HEK293 (cell line): Measurements from ENCODE around the gene LHX6.

Experiments used
- CTCF ChIA-PET: fragments of 350-600 bp; formaldehyde crosslinking; extraction: SDS; loops from one replicate; lab custom pipeline; 2021; ENCODE audit warnings: antibody characterized with exemption; lab: Yijun Ruan, JAX
- POLR2A ChIA-PET: fragments of 300-600 bp; formaldehyde crosslinking; extraction: SDS; loops from one replicate; lab custom pipeline; 2020; ENCODE audit warnings: antibody characterized with exemption, inconsistent platforms; lab: Yijun Ruan, JAX
- H3K27ac ChIP-seq: fragments of 200-500 bp; sonication (Bioruptor generic); 2 replicates; pipeline ENCODE4 v1.5.1; 2014; ENCODE audit warnings: low read depth, low read length, control low read depth, inconsistent platforms; ENCODE audit errors: extremely low read depth
- H3K36me3 ChIP-seq, 2 experiments: fragments of 200-500 bp in 1 of 2; sonication (Bioruptor generic) in 1 of 2; 1 replicate in 1 of 2; 2 replicates in 1 of 2; pipeline ENCODE4 v1.5.1; 2014 to 2017; ENCODE audit warnings: inconsistent platforms in 2 of 2, low read length in 2 of 2; ENCODE audit not compliant: control insufficient read depth in 2 of 2, insufficient read depth in 1 of 2
- H3K4me1 ChIP-seq: fragments of 200-500 bp; sonication (Bioruptor generic); 2 replicates; pipeline ENCODE4 v1.5.1; 2014; ENCODE audit warnings: mild to moderate bottlenecking, low read length, inconsistent platforms; ENCODE audit not compliant: control insufficient read depth, insufficient read depth
- H3K4me3 ChIP-seq: 2 replicates; pipeline ENCODE4 v1.5.1; 2011; ENCODE audit warnings: low read depth, mild to moderate bottlenecking, control low read depth, low read length, moderate library complexity
- H3K9me3 ChIP-seq: fragments of 200-500 bp; sonication (Bioruptor generic); 2 replicates; pipeline ENCODE4 v1.5.1; 2014; ENCODE audit warnings: low read depth, low read length, inconsistent platforms; ENCODE audit not compliant: control insufficient read depth, insufficient read depth
- HOXD13 ChIP-seq: sonication (generic); formaldehyde crosslinking; IDR thresholded peaks from 2 replicates; pipeline ENCODE4 v1.8.0; 2022; ENCODE audit warnings: missing genetic modification reagents, borderline replicate concordance
- KLF1 ChIP-seq: fragments of 450-650 bp; formaldehyde crosslinking; IDR thresholded peaks from 2 replicates; pipeline ENCODE4 v1.5.1; 2016; ENCODE audit warnings: missing biosample characterization, missing genetic modification characterization
- YY1 ChIP-seq: fragments of 450-650 bp; formaldehyde crosslinking; IDR thresholded peaks from 2 replicates; pipeline ENCODE4 v1.5.1; 2018; ENCODE audit warnings: missing biosample characterization, missing genetic modification characterization
- YY2 ChIP-seq: fragments of 450-650 bp; formaldehyde crosslinking; IDR thresholded peaks from 2 replicates; pipeline ENCODE4 v1.5.1; 2016; ENCODE audit warnings: missing biosample characterization, missing genetic modification characterization
- ZBTB20 ChIP-seq: fragments of 450-650 bp; formaldehyde crosslinking; IDR thresholded peaks from 2 replicates; pipeline ENCODE4 v1.5.1; 2016; ENCODE audit warnings: missing biosample characterization, missing genetic modification characterization
- ZNF10 ChIP-seq: fragments of 450-650 bp; formaldehyde crosslinking; IDR thresholded peaks from 2 replicates; pipeline ENCODE4 v1.5.1; 2017; ENCODE audit warnings: missing biosample characterization, missing genetic modification characterization
- ZNF114 ChIP-seq: fragments of 450-650 bp; formaldehyde crosslinking; IDR thresholded peaks from 2 replicates; pipeline ENCODE4 v1.5.0; 2017; ENCODE audit warnings: missing biosample characterization, missing genetic modification characterization
- ZNF211 ChIP-seq: fragments of 450-650 bp; formaldehyde crosslinking; IDR thresholded peaks from 2 replicates; pipeline ENCODE4 v1.5.1; 2016; ENCODE audit warnings: low read depth, missing biosample characterization, missing genetic modification characterization
- ZNF223 ChIP-seq: fragments of 450-650 bp; formaldehyde crosslinking; IDR thresholded peaks from 2 replicates; pipeline ENCODE4 v1.5.1; 2016; ENCODE audit warnings: missing biosample characterization, missing genetic modification characterization
- ZNF274 ChIP-seq, 2 experiments: fragments of 200-500 bp in 1 of 2; fragments of 450-650 bp in 1 of 2; sonication (Bioruptor generic) in 1 of 2; formaldehyde crosslinking in 1 of 2; IDR thresholded peaks; 2 replicates each; pipeline versions ENCODE4 v1.5.1 to v1.6.1; 2014 to 2016; ENCODE audit warnings: borderline replicate concordance in 1 of 2, inconsistent platforms in 1 of 2, low read length in 1 of 2, missing biosample characterization in 1 of 2, missing genetic modification characterization in 1 of 2
- ZNF302 ChIP-seq: fragments of 450-650 bp; formaldehyde crosslinking; IDR thresholded peaks from 2 replicates; pipeline ENCODE4 v1.5.1; 2016; ENCODE audit warnings: missing biosample characterization, missing genetic modification characterization, low read depth
- ZNF354C ChIP-seq: fragments of 450-650 bp; formaldehyde crosslinking; IDR thresholded peaks from 2 replicates; pipeline ENCODE4 v1.5.1; 2016; ENCODE audit warnings: missing biosample characterization, missing genetic modification characterization, low read depth, borderline replicate concordance
- ZNF37A ChIP-seq: fragments of 450-650 bp; IDR thresholded peaks from 2 replicates; pipeline ENCODE4 v1.5.1; 2018; ENCODE audit warnings: missing biosample characterization, missing genetic modification characterization
- ZNF404 ChIP-seq: fragments of 450-650 bp; formaldehyde crosslinking; IDR thresholded peaks from 2 replicates; pipeline ENCODE4 v1.5.1; 2017; ENCODE audit warnings: missing biosample characterization, missing genetic modification characterization
- ZNF48 ChIP-seq: fragments of 450-650 bp; formaldehyde crosslinking; IDR thresholded peaks from 2 replicates; pipeline ENCODE4 v1.5.1; 2016; ENCODE audit warnings: missing biosample characterization, missing genetic modification characterization
- ZNF530 ChIP-seq: fragments of 450-650 bp; formaldehyde crosslinking; IDR thresholded peaks from 2 replicates; pipeline ENCODE4 v1.5.1; 2016; ENCODE audit warnings: low read depth, missing biosample characterization, missing genetic modification characterization
- ZNF585B ChIP-seq: fragments of 450-650 bp; formaldehyde crosslinking; IDR thresholded peaks from 2 replicates; pipeline ENCODE4 v1.5.1; 2016; ENCODE audit warnings: missing biosample characterization, missing genetic modification characterization
- ZNF664 ChIP-seq: fragments of 450-650 bp; formaldehyde crosslinking; IDR thresholded peaks from 2 replicates; pipeline ENCODE4 v1.5.1; 2016; ENCODE audit warnings: missing biosample characterization, missing genetic modification characterization
- ZNF670 ChIP-seq: fragments of 450-650 bp; formaldehyde crosslinking; IDR thresholded peaks from 2 replicates; pipeline ENCODE4 v1.5.1; 2016; ENCODE audit warnings: missing biosample characterization, missing genetic modification characterization, low read depth
- ZSCAN5A ChIP-seq: fragments of 450-650 bp; formaldehyde crosslinking; IDR thresholded peaks from 2 replicates; pipeline ENCODE4 v1.5.1; 2016; ENCODE audit warnings: missing biosample characterization, missing genetic modification characterization
- TF ChIP-seq, protein P1 (sequence below): fragments of 450-650 bp; formaldehyde crosslinking; IDR thresholded peaks from 2 replicates; pipeline ENCODE4 v1.5.1; 2016; ENCODE audit warnings: missing biosample characterization, missing genetic modification characterization
- TF ChIP-seq, protein P2 (sequence below): fragments of 450-650 bp; formaldehyde crosslinking; IDR thresholded peaks from 2 replicates; pipeline ENCODE4 v1.5.1; 2017; ENCODE audit warnings: missing biosample characterization, missing genetic modification characterization
- TF ChIP-seq, protein P3 (sequence below): fragments of 450-650 bp; formaldehyde crosslinking; IDR thresholded peaks from 2 replicates; pipeline ENCODE4 v1.5.1; 2016; ENCODE audit warnings: missing biosample characterization, missing genetic modification characterization

Gene LHX6

DNA sequence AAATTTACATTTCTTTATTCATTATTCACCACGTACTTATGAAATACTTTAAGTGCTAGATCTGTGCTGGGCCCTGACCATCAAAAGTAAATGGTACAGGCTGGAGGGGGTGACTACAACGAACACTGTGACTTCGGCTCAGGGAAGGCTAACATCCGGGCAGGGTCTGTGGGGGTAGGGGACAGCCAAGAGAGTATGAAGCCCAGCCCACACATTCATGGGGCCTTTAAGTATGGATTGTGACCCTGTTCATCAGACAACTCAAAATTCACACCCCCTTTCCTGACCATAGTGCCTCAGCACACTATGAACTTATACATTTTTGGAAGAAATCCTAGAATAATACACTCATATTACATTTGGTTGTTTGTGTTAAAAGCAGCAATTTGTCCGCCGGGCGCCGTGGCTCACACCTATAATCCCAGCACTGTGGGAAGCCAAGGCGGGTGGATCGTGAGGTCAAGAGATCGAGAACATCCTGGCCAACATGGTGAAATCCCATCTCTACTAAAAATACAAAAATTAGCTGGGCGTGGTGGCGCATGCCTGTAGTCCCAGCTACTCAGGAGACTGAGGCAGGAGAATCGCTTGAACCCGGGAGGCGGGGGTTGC is 35.7 kb downstream of the LHX6 start:
- H3K36me3 ChIP-seq: no peaks in the 10 kb centered on the region
- TF ChIP-seq ZNF664 (tag by site-specific recombination) (no peak), ZNF302 (tag by site-specific recombination) (no peak), ZNF585B (no peak)
- TF ChIP-seq, protein P1, sequence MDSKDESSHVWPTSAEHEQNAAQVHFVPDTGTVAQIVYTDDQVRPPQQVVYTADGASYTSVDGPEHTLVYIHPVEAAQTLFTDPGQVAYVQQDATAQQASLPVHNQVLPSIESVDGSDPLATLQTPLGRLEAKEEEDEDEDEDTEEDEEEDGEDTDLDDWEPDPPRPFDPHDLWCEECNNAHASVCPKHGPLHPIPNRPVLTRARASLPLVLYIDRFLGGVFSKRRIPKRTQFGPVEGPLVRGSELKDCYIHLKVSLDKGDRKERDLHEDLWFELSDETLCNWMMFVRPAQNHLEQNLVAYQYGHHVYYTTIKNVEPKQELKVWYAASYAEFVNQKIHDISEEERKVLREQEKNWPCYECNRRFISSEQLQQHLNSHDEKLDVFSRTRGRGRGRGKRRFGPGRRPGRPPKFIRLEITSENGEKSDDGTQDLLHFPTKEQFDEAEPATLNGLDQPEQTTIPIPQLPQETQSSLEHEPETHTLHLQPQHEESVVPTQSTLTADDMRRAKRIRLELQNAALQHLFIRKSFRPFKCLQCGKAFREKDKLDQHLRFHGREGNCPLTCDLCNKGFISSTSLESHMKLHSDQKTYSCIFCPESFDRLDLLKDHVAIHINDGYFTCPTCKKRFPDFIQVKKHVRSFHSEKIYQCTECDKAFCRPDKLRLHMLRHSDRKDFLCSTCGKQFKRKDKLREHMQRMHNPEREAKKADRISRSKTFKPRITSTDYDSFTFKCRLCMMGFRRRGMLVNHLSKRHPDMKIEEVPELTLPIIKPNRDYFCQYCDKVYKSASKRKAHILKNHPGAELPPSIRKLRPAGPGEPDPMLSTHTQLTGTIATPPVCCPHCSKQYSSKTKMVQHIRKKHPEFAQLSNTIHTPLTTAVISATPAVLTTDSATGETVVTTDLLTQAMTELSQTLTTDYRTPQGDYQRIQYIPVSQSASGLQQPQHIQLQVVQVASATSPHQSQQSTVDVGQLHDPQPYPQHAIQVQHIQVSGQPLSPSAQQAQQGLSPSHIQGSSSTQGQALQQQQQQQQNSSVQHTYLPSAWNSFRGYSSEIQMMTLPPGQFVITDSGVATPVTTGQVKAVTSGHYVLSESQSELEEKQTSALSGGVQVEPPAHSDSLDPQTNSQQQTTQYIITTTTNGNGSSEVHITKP (tag by site-specific recombination): peak; percentile 87
- no peaks in the 10 kb centered on the region for H3K9me3 ChIP-seq
- POLR2A ChIA-PET: interaction anchor here (1.7 kb wide), 1 partner anchor 71 kb away, joined by 4 read pairs; the partner anchor contains the start of genes MRRF and RBM18
- H3K4me1 ChIP-seq: no peaks in the 10 kb centered on the region
- CTCF ChIA-PET: interaction anchor here (0.7 kb wide), 1 partner anchor 134 kb away, joined by 4 read pairs; no protein-coding TSS in a partner anchor
- no peak overlapping the region for H3K27ac ChIP-seq
- no peak overlapping the region for H3K4me3 ChIP-seq

- Histone ChIP-seq H3K27ac (no peak overlapping the region), H3K4me1 (no peaks in the 10 kb centered on the region), H3K9me3 (no peaks in the 10 kb centered on the region), H3K4me3 (no peak overlapping the region), H3K36me3 (no peaks in the 10 kb centered on the region)
- CTCF ChIA-PET: interaction anchor here (1.0 to 1.3 kb wide), 3 partner anchors 34 to 70 kb away, joined by 3 read pairs; no protein-coding TSS in a partner anchor
- POLR2A ChIA-PET: interaction anchor here (1.6 to 1.7 kb wide), 2 partner anchors 22 to 72 kb away, joined by 4 read pairs; partner anchors contain the start of genes MRRF and RBM18
- TF ChIP-seq ZNF211 (tag by site-specific recombination) (no peak), ZNF530 (tag by site-specific recombination) (no peak), ZNF354C (tag by site-specific recombination) (no peak)
- TF ChIP-seq, protein P2, sequence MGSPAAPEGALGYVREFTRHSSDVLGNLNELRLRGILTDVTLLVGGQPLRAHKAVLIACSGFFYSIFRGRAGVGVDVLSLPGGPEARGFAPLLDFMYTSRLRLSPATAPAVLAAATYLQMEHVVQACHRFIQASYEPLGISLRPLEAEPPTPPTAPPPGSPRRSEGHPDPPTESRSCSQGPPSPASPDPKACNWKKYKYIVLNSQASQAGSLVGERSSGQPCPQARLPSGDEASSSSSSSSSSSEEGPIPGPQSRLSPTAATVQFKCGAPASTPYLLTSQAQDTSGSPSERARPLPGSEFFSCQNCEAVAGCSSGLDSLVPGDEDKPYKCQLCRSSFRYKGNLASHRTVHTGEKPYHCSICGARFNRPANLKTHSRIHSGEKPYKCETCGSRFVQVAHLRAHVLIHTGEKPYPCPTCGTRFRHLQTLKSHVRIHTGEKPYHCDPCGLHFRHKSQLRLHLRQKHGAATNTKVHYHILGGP (tag by site-specific recombination): no peak
- TF ChIP-seq, protein P3, sequence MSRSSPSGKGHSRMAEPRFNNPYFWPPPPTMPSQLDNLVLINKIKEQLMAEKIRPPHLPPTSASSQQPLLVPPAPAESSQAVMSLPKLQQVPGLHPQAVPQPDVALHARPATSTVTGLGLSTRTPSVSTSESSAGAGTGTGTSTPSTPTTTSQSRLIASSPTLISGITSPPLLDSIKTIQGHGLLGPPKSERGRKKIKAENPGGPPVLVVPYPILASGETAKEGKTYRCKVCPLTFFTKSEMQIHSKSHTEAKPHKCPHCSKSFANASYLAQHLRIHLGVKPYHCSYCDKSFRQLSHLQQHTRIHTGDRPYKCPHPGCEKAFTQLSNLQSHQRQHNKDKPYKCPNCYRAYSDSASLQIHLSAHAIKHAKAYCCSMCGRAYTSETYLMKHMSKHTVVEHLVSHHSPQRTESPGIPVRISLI (tag by site-specific recombination): no peak
Observed at GRCh38 chr9:122192261-122192875, 36.4 kb downstream of the LHX6 start.

- H3K36me3 ChIP-seq: no peaks in the 10 kb centered on the region
- no peaks in the 10 kb centered on the region for H3K4me1 ChIP-seq
- H3K4me3 ChIP-seq: no peak overlapping the region
- no peak overlapping the region for H3K27ac ChIP-seq
- TF ChIP-seq ZNF37A (tag by site-specific recombination) (no peak), ZNF404 (no peak), ZNF48 (no peak), ZSCAN5A (tag by site-specific recombination) (no peak), ZNF10 (no peak), ZNF114 (tag by site-specific recombination) (no peak), KLF1 (tag by site-specific recombination) (no peak), YY1 (tag by site-specific recombination) (no peak), YY2 (tag by site-specific recombination) (no peak), ZNF274 (IDR thresholded peaks at IDR 0.05; ENCODE audit: low read length) (no peak), ZNF274 (tag by site-specific recombination; IDR thresholded peaks at IDR 0.05; ENCODE audit: borderline replicate concordance) (no peak), HOXD13 (CRISPR knock-in tag) (no peak), ZBTB20 (tag by site-specific recombination) (no peak), ZNF670 (tag by site-specific recombination) (no peak), ZNF223 (tag by site-specific recombination) (no peak)
- POLR2A ChIA-PET: interaction anchor here (1.6 to 1.7 kb wide), 2 partner anchors 22 to 73 kb away, joined by 4 read pairs; partner anchors contain the start of genes MRRF and RBM18
- CTCF ChIA-PET: interaction anchor here (0.7 to 1.3 kb wide), 4 partner anchors 10 to 69 kb away, joined by 3 to 4 read pairs (median 3); no protein-coding TSS in a partner anchor
- no peaks in the 10 kb centered on the region for H3K9me3 ChIP-seq
Observed at GRCh38 chr9:122191584-122191983, 37.2 kb downstream of the LHX6 start.
